Gastrocnemius medialis (tissue), 4 donors: Measurements from ENCODE around the gene FBXO42.

Source experiments
- CTCF ChIP-seq, 5 experiments: fragments of 450-650 bp in 3 of 5; fragments of 200-600 bp in 2 of 5; sonication (generic) in 2 of 5; IDR thresholded peaks in 4 of 5; conservative IDR thresholded peaks in 1 of 5; 1 replicate in 4 of 5; 2 replicates in 1 of 5; pipeline ENCODE4 v1.5.1; 2016 to 2019; ENCODE audit warnings: antibody characterized with exemption in 5 of 5, mild to moderate bottlenecking in 3 of 5, moderate library complexity in 3 of 5
- POLR2A ChIP-seq, 2 donors: fragments of 450-650 bp; IDR thresholded peaks; one replicate each; pipeline ENCODE4 v1.6.1; 2017; ENCODE audit warnings: antibody characterized with exemption in 2 of 2, mild to moderate bottlenecking in 2 of 2, moderate library complexity in 2 of 2

- no peak for TF ChIP-seq POLR2A (IDR thresholded peaks at IDR 0.05)
- no peak for TF ChIP-seq CTCF (IDR thresholded peaks at IDR 0.05 in 4 of 5, conservative IDR thresholded peaks at IDR 0.05 in 1 of 5)
These were observed 59.5 kb downstream of the FBXO42 start for GRCh38 chr1:16292739-16293138.
